ENCODE measurements around the gene AAK1. TPM values are rescaled to one million over a fixed set of nuclear protein-coding genes. Genes with fewer than 3 reads are reported as not detected.
"Not testable (repeated sequence)": the region's sequence is repeated elsewhere in the genome, so short reads cannot be mapped to it uniquely, and the experiment has no call there.

The AAK1 gene
- total RNA-seq, 1 donor from 2014 or later = 108 TPM

DNA sequence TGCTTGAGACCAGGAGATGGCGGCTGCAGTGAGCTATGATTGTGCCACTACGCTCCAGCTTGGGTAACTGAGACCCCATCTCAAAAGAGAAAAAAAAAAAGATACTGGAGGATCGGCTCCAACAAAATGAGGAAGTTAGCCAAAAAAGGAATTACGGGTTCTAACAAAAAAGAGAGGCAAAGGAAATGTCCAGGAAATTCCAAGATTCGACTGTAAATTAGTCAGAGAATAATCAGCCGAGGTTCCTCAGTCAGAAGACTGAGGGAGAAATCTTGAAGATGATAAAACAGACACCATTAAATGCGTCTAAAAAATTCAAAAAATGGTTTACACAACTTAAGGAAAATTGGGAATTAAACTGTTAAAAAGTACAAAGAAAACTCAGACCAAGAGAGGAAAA, 89.5 kb downstream of the AAK1 start:
- H3K27me3 ChIP-seq (ENCODE audit: insufficient read depth, low read length) = no peaks in the 10 kb centered on the region
- Mint-ChIP-seq H3K9me3 (ENCODE audit: unreplicated experiment) (no peaks in the 10 kb centered on the region), H3K27ac (ENCODE audit: unreplicated experiment) (no peak overlapping the region), H3K36me3 (ENCODE audit: low read depth, unreplicated experiment) (peaks cover 6% of the 10 kb centered on the region), H3K4me1 (ENCODE audit: low read depth, unreplicated experiment) (peaks cover 19% of the 10 kb centered on the region), H3K27me3 (ENCODE audit: low read depth, unreplicated experiment) (no peaks in the 10 kb centered on the region), H3K4me3 (ENCODE audit: unreplicated experiment) (no peak overlapping the region)
- no peak overlapping the region for H3K27ac ChIP-seq (ENCODE audit: low read depth, low read length)
- H3K79me2 ChIP-seq (ENCODE audit: insufficient read depth, low read length) = peaks cover 45% of the 10 kb centered on the region
- H3K36me3 ChIP-seq (ENCODE audit: insufficient read depth, low read length) = peaks cover 5% of the 10 kb centered on the region
- no peak for DNase-seq (ENCODE audit: low read depth)
- no peaks in the 10 kb centered on the region for H3K9me3 ChIP-seq (ENCODE audit: insufficient read depth, low read depth, low read length)
- no peak for FAIRE-seq
- peaks cover 40% of the 10 kb centered on the region for H4K20me1 ChIP-seq (ENCODE audit: insufficient read depth, low read length)
- no peak overlapping the region for H3K4me2 ChIP-seq (ENCODE audit: low read length)
- no peaks in the 10 kb centered on the region for H3K4me1 ChIP-seq (ENCODE audit: insufficient read depth, low read length)
- H3K9ac ChIP-seq (ENCODE audit: low read length) = no peak overlapping the region
- H3K4me3 ChIP-seq (ENCODE audit: insufficient read depth, low read depth, low read length) = no peak overlapping the region
- no peak overlapping the region for H2AFZ ChIP-seq (ENCODE audit: low read depth, low read length)
- TF ChIP-seq EZH2 (IDR thresholded peaks at IDR 0.05; ENCODE audit: insufficient read depth, low read length) = no peak
- TF ChIP-seq, protein P1, sequence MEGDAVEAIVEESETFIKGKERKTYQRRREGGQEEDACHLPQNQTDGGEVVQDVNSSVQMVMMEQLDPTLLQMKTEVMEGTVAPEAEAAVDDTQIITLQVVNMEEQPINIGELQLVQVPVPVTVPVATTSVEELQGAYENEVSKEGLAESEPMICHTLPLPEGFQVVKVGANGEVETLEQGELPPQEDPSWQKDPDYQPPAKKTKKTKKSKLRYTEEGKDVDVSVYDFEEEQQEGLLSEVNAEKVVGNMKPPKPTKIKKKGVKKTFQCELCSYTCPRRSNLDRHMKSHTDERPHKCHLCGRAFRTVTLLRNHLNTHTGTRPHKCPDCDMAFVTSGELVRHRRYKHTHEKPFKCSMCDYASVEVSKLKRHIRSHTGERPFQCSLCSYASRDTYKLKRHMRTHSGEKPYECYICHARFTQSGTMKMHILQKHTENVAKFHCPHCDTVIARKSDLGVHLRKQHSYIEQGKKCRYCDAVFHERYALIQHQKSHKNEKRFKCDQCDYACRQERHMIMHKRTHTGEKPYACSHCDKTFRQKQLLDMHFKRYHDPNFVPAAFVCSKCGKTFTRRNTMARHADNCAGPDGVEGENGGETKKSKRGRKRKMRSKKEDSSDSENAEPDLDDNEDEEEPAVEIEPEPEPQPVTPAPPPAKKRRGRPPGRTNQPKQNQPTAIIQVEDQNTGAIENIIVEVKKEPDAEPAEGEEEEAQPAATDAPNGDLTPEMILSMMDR (IDR thresholded peaks at IDR 0.05; ENCODE audit: insufficient read depth, low read depth, low read length) = no peak

DNA sequence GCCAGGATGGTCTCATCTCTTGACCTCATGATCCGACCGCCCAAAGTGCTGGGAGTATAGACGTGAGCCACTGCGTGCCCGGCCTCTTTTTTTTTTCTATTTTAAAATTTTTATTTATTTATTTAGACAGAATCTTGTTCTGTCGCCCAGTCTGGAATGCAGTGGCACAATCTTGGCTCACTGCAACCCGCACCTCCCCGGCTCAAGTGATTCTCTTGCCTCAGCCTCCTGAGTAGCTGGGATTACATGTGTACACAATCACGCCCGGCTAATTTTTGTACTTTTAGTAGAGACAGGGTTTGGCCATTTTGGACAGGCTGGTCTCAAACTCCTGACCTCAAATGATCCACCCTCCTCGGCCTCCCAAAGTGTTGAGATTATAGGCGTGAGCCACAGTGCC, 93.0 kb downstream of the AAK1 start:
- not testable (repeated sequence) for H3K4me3 Mint-ChIP-seq (ENCODE audit: unreplicated experiment); H3K4me3 ChIP-seq (ENCODE audit: insufficient read depth, low read depth, low read length); H3K27ac Mint-ChIP-seq (ENCODE audit: unreplicated experiment); H3K9me3 ChIP-seq (ENCODE audit: insufficient read depth, low read depth, low read length); H3K27me3 ChIP-seq (ENCODE audit: insufficient read depth, low read length); H3K9ac ChIP-seq (ENCODE audit: low read length); H3K4me2 ChIP-seq (ENCODE audit: low read length); H3K36me3 Mint-ChIP-seq (ENCODE audit: low read depth, unreplicated experiment); H3K27ac ChIP-seq (ENCODE audit: low read depth, low read length); H2AFZ ChIP-seq (ENCODE audit: low read depth, low read length); DNase-seq (ENCODE audit: low read depth); H3K27me3 Mint-ChIP-seq (ENCODE audit: low read depth, unreplicated experiment); H3K9me3 Mint-ChIP-seq (ENCODE audit: unreplicated experiment); H3K36me3 ChIP-seq (ENCODE audit: insufficient read depth, low read length); H3K4me1 ChIP-seq (ENCODE audit: insufficient read depth, low read length); FAIRE-seq
- peaks cover 12% of the 10 kb centered on the region for H3K4me1 Mint-ChIP-seq (ENCODE audit: low read depth, unreplicated experiment)
- Histone ChIP-seq H4K20me1 (ENCODE audit: insufficient read depth, low read length) (peaks cover 36% of the 10 kb centered on the region), H3K79me2 (ENCODE audit: insufficient read depth, low read length) (peaks cover 41% of the 10 kb centered on the region)

DNA sequence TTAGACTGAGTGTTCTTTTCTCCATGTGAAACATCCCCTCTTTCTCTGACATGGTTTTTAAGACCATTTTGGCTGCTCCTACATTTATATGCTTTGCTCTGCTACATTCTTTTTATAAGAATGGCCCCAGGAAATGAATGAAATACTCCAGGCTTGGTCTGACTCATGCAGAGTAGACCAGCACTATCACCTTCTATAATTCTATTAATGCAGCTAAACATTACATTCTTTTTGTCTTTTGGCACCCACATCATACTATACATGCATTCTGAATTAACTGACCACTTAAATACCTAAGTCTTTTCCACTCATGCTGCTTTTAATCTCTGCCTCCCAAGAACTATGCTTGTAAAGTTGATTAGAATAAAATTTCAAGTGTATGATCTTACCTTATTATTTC, 94.1 kb downstream of the AAK1 start:
- Histone ChIP-seq H3K9ac (ENCODE audit: low read length) (no peak overlapping the region), H3K9me3 (ENCODE audit: insufficient read depth, low read depth, low read length) (no peaks in the 10 kb centered on the region), H2AFZ (ENCODE audit: low read depth, low read length) (no peak overlapping the region), H3K36me3 (ENCODE audit: insufficient read depth, low read length) (no peaks in the 10 kb centered on the region), H3K79me2 (ENCODE audit: insufficient read depth, low read length) (peaks cover 45% of the 10 kb centered on the region), H3K4me3 (ENCODE audit: insufficient read depth, low read depth, low read length) (no peak overlapping the region), H3K4me2 (ENCODE audit: low read length) (peak overlapping the region; percentile 32), H3K27ac (ENCODE audit: low read depth, low read length) (no peak overlapping the region), H4K20me1 (ENCODE audit: insufficient read depth, low read length) (peaks cover 40% of the 10 kb centered on the region), H3K4me1 (ENCODE audit: insufficient read depth, low read length) (no peaks in the 10 kb centered on the region), H3K27me3 (ENCODE audit: insufficient read depth, low read length) (no peaks in the 10 kb centered on the region)
- peak; percentile 45 for FAIRE-seq
- TF ChIP-seq, protein P1 (IDR thresholded peaks at IDR 0.05; ENCODE audit: insufficient read depth, low read depth, low read length) = no peak
- no peak for TF ChIP-seq EZH2 (IDR thresholded peaks at IDR 0.05; ENCODE audit: insufficient read depth, low read length)
- Mint-ChIP-seq H3K36me3 (ENCODE audit: low read depth, unreplicated experiment) (peaks cover 6% of the 10 kb centered on the region), H3K4me1 (ENCODE audit: low read depth, unreplicated experiment) (peaks cover 9% of the 10 kb centered on the region), H3K4me3 (ENCODE audit: unreplicated experiment) (no peak overlapping the region), H3K27ac (ENCODE audit: unreplicated experiment) (no peak overlapping the region), H3K27me3 (ENCODE audit: low read depth, unreplicated experiment) (no peaks in the 10 kb centered on the region), H3K9me3 (ENCODE audit: unreplicated experiment) (no peaks in the 10 kb centered on the region)
- DNase-seq (ENCODE audit: low read depth) = peak; percentile 66

Data from astrocyte (in vitro differentiated cells and primary cell).